ENCODE data around the gene CA5B.

DNA sequence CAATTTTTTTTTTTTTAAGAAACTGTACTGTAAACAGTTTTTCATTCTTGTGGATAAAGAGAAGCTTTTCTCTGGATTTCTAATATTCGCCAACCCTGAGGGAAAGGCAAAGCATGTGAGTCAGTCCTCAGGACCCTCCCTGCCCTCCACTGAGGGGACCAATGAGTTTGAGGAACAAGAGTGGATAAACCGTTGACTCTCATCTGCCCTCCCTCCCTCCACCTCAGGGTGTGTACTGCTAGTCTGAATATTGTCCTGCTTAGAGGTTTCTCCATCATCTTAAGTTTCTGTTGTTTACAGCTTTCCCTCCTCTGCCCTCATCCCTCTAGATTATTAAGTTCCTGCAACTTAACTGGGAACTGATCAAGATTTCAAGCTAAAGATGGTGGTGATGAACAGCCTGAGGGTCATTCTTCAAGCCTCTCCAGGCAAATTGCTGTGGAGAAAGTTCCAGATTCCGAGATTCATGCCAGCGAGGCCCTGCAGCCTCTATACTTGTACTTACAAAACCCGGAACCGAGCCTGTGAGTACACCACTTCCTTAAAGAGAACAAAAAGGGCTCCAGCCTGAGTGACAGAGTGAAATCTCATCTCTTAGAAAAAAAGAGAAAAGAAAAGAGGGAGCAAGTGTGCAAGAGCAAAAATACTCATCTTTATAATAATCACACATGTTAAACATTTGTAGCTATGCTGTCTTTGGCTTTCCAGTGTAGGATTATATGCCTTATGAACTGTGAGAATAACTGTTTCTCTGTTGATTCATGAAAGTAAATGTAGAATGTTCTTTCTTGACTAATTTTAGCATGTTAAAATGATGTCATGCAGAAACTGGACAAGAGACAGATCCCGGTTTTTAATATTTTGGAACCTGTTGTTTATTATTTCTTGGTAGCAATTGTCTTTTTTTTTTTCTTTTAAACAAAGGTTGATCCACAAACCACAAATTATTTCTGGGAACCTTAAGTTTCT, 11.9 kb downstream of the CA5B start:
- TF ChIP-seq, protein P1, sequence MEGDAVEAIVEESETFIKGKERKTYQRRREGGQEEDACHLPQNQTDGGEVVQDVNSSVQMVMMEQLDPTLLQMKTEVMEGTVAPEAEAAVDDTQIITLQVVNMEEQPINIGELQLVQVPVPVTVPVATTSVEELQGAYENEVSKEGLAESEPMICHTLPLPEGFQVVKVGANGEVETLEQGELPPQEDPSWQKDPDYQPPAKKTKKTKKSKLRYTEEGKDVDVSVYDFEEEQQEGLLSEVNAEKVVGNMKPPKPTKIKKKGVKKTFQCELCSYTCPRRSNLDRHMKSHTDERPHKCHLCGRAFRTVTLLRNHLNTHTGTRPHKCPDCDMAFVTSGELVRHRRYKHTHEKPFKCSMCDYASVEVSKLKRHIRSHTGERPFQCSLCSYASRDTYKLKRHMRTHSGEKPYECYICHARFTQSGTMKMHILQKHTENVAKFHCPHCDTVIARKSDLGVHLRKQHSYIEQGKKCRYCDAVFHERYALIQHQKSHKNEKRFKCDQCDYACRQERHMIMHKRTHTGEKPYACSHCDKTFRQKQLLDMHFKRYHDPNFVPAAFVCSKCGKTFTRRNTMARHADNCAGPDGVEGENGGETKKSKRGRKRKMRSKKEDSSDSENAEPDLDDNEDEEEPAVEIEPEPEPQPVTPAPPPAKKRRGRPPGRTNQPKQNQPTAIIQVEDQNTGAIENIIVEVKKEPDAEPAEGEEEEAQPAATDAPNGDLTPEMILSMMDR (IDR thresholded peaks at IDR 0.05) = no peak
- no peak for TF ChIP-seq POLR2A (IDR thresholded peaks at IDR 0.05)
- TF ChIP-seq POLR2AphosphoS5 (IDR thresholded peaks at IDR 0.05) = no peak
- no peak for TF ChIP-seq EP300 (IDR thresholded peaks at IDR 0.05)

Data from upper lobe of left lung (tissue), 4 donors.